Breast epithelium (tissue), 4 donors: ENCODE measurements around the gene ARID5B. TPM values are rescaled to one million over a fixed set of nuclear protein-coding genes. Genes with fewer than 3 reads are reported as not detected.
A peak's percentile ranks its signal among the peaks of the same experiment; 100 is the strongest.

Experiments
- DNase-seq, 2 donors: peaks; one replicate each; pipeline ENCODE4 v3.0.0-alpha.2; 2019; ENCODE audit warnings: low spot score in 2 of 2
- H3K27ac ChIP-seq, 2 donors: fragments of 200-600 bp; sonication (generic) in 1 of 2; one replicate each; pipeline ENCODE4 v1.5.1; 2016 to 2019; ENCODE audit warnings: mild to moderate bottlenecking in 1 of 2
- H3K27me3 ChIP-seq, 2 donors: fragments of 200-600 bp; sonication (generic) in 1 of 2; one replicate each; pipeline versions ENCODE4 v1.5.1 to v1.6.0; 2017 to 2019; ENCODE audit warnings: control low read depth in 1 of 2, mild to moderate bottlenecking in 1 of 2
- H3K36me3 ChIP-seq: fragments of 200-600 bp; one replicate; pipeline ENCODE4 v1.5.1; 2019
- H3K4me1 ChIP-seq, 2 donors: fragments of 200-600 bp; sonication (generic); one replicate each; pipeline ENCODE4 v1.5.1; 2016 to 2019; ENCODE audit warnings: control low read depth in 1 of 2
- H3K4me3 ChIP-seq, 3 donors: fragments of 200-600 bp; sonication (generic); 1 replicate in 2 of 3; 2 replicates in 1 of 3; pipeline ENCODE4 v1.5.1; 2016 to 2019; ENCODE audit warnings: mild to moderate bottlenecking in 3 of 3, moderate library complexity in 2 of 3
- H3K9me3 ChIP-seq, 2 donors: fragments of 200-600 bp; sonication (generic) in 1 of 2; one replicate each; pipeline ENCODE4 v1.5.1; 2016 to 2019; ENCODE audit warnings: control low read depth in 1 of 2
- POLR2A ChIP-seq: fragments of 450-650 bp; IDR thresholded peaks from one replicate; pipeline ENCODE4 v1.6.1; 2016; ENCODE audit warnings: antibody characterized with exemption, mild to moderate bottlenecking, moderate library complexity
- POLR2AphosphoS5 ChIP-seq, 3 donors: sonication (generic); formaldehyde crosslinking; IDR thresholded peaks; one replicate each; pipeline ENCODE4 v1.6.1; 2017; ENCODE audit warnings: antibody characterized with exemption in 3 of 3
- intact Hi-C: fragments of 100-400 bp; cut with DNase I; formaldehyde crosslinking; loops from one replicate; pipeline ENCODE4 v1.15.1; 2023; ENCODE audit warnings: low total_unique reads
- total RNA-seq, 3 donors: library from RNA; depleted of rRNA; stranded (reverse); fragments of >200 nt; gene quantifications; one replicate each; pipeline ENCODE4 v1.1.0, GENCODE V29; 2016
- TF ChIP-seq, protein P1 (sequence below), 3 donors: fragments of 450-650 bp; IDR thresholded peaks; one replicate each; pipeline ENCODE4 v1.5.1; 2016 to 2017; ENCODE audit warnings: antibody characterized with exemption in 3 of 3, mild to moderate bottlenecking in 3 of 3, moderate library complexity in 3 of 3

ARID5B gene
- total RNA-seq, 3 donors from 2014 or later = 89.5 to 166 (median 125) TPM

DNA sequence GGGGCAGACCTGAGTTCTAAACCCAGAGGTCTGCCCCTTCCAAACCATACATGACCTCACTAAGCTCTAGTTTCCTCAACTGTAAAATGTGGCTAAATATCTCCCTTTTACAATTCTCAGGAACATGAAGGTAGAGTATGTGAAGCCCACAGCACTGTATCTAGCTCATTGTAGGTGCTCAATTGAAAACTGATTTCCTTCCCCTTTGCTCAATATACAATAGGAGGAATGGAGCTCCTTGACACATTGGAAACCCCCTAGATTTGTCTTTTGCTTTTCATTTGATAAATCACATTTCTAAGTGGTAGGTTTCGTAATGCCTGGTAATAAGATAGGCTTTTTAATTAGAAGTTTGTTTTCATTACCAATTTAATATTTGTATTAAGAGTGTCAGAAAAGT lies 153.3 kb downstream of the ARID5B start:
- intact Hi-C loops = no loop called here
- H3K27ac ChIP-seq = peak overlapping the region; percentile 92 to 95
- peaks cover 3% of the 10 kb centered on the region for H3K36me3 ChIP-seq
- no peak for DNase-seq
- TF ChIP-seq POLR2AphosphoS5 (IDR thresholded peaks at IDR 0.05) (no peak), POLR2A (no peak)
- TF ChIP-seq, protein P1, sequence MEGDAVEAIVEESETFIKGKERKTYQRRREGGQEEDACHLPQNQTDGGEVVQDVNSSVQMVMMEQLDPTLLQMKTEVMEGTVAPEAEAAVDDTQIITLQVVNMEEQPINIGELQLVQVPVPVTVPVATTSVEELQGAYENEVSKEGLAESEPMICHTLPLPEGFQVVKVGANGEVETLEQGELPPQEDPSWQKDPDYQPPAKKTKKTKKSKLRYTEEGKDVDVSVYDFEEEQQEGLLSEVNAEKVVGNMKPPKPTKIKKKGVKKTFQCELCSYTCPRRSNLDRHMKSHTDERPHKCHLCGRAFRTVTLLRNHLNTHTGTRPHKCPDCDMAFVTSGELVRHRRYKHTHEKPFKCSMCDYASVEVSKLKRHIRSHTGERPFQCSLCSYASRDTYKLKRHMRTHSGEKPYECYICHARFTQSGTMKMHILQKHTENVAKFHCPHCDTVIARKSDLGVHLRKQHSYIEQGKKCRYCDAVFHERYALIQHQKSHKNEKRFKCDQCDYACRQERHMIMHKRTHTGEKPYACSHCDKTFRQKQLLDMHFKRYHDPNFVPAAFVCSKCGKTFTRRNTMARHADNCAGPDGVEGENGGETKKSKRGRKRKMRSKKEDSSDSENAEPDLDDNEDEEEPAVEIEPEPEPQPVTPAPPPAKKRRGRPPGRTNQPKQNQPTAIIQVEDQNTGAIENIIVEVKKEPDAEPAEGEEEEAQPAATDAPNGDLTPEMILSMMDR (IDR thresholded peaks at IDR 0.05) = no peak
- H3K4me1 ChIP-seq = peaks cover 0 to 17% of the 10 kb centered on the region in 2 donors
- peak overlapping the region; percentile 10 to 66 (median 66) for H3K4me3 ChIP-seq
- H3K27me3 ChIP-seq = no peaks in the 10 kb centered on the region
- no peaks in the 10 kb centered on the region for H3K9me3 ChIP-seq

DNA sequence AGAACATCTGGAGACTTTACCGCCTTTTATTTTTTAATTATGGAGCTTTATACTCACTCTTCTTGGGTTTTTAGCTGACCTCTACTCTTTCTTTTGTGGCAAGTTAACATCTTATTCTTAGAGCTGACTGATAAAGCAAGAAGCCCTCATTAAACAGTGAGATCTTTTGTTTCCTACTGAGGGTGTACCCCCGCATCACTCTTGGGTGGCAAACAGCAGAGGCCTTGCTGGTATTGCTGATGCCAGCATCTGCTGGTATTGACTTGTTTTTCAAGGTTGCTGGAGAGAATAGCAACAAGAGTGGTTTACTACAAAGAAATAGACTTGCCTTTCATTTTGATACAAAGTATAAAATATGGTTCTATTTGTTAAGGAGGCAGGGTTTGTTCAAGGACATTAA lies 154.7 kb downstream of the ARID5B start:
- Histone ChIP-seq H3K4me1 (peaks cover 0 to 19% of the 10 kb centered on the region in 2 donors), H3K36me3 (peaks cover 3% of the 10 kb centered on the region), H3K4me3 (peak overlapping the region in 2 of 3 donors; percentile 66), H3K27me3 (no peaks in the 10 kb centered on the region), H3K27ac (peak overlapping the region; percentile 92 to 95), H3K9me3 (no peaks in the 10 kb centered on the region)
- intact Hi-C loops = no loop called here
- DNase-seq = no peak
- TF ChIP-seq POLR2A (no peak), POLR2AphosphoS5 (IDR thresholded peaks at IDR 0.05) (no peak)
- TF ChIP-seq, protein P1 (IDR thresholded peaks at IDR 0.05) = no peak

DNA sequence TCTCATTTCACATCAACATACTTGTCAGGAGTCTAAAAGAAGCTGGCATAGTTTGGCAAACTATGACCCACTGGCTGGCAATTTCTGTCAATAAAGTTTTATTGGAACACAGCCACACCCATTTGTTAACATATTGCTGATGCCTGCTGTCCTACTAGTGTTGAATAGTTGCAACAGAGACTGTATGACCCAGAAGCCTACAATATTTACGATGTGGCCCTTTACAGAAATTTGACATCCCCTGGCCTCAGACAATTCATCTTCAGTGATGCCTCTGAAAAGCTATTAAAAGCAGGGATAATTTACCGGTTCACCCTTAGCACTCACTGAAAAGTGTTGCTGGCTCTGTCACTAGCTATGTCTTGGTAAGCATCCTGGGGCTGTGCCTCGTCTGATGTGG lies 155.2 kb downstream of the ARID5B start:
- Histone ChIP-seq H3K4me1 (peaks cover 0 to 19% of the 10 kb centered on the region in 2 donors), H3K9me3 (no peaks in the 10 kb centered on the region), H3K27me3 (no peaks in the 10 kb centered on the region), H3K4me3 (peak overlapping the region; percentile 12 to 66 (median 14)), H3K36me3 (peaks cover 3% of the 10 kb centered on the region), H3K27ac (peak overlapping the region; percentile 92 to 95)
- DNase-seq = no peak
- TF ChIP-seq POLR2AphosphoS5 (IDR thresholded peaks at IDR 0.05) = no peak
- TF ChIP-seq, protein P1 (IDR thresholded peaks at IDR 0.05) = no peak
- no peak for TF ChIP-seq POLR2A
- intact Hi-C loops = no loop called here

DNA sequence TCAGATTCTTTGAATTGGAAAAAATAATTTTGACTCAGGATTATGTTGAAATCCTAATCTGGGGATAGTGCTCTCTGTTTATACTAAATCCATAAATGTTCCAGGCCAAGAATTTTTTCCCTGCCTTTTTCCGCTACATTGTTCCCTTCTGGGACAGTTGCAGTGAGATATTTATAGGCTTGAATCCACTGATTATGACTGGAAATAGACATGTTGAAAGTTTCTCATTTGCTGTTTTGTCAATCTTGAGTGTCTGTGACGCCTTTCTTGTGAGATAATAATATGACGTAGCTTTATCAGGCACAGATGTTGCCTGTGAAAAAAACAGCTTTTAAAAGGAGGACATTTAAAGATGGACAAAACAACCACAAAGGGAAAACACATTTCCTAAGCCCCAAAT lies 155.9 kb downstream of the ARID5B start:
- Histone ChIP-seq H3K27me3 (no peaks in the 10 kb centered on the region), H3K9me3 (no peaks in the 10 kb centered on the region), H3K36me3 (no peaks in the 10 kb centered on the region), H3K4me3 (peak overlapping the region in 2 of 3 donors; percentile 14 to 66), H3K4me1 (peaks cover 0 to 19% of the 10 kb centered on the region in 2 donors), H3K27ac (peak overlapping the region; percentile 92 to 95)
- TF ChIP-seq POLR2AphosphoS5 (IDR thresholded peaks at IDR 0.05) = peak in 2 of 3 donors; percentile 22 to 69
- TF ChIP-seq POLR2A = no peak
- TF ChIP-seq, protein P1 (IDR thresholded peaks at IDR 0.05) = no peak
- intact Hi-C loops = no loop called here
- no peak for DNase-seq

DNA sequence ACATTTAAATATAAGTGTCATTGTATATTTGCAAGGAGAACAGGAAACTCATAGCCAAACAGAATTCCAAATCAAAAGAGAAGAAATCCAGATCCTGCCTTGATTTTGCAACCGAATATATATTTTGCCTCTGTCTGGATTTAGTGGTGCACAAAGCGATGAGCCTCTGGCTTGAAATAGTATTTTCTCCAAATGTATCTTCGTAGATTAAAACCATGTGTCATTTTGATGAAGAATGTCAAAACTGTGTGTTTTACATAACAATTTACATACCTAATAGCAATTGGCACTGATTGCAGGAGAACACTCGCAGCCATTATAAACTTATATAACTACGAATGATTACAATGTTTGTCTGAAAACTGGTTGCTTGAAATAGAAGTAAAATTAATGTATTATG lies 156.4 kb downstream of the ARID5B start:
- TF ChIP-seq, protein P1 (IDR thresholded peaks at IDR 0.05) = no peak
- TF ChIP-seq POLR2A (no peak), POLR2AphosphoS5 (IDR thresholded peaks at IDR 0.05) (no peak)
- H3K9me3 ChIP-seq = no peaks in the 10 kb centered on the region
- H3K4me1 ChIP-seq = peaks cover 0 to 19% of the 10 kb centered on the region in 2 donors
- H3K27ac ChIP-seq = peak overlapping the region; percentile 92 to 95
- intact Hi-C loops = no loop called here
- H3K36me3 ChIP-seq = no peaks in the 10 kb centered on the region
- peak overlapping the region; percentile 1 to 66 (median 1) for H3K4me3 ChIP-seq
- no peak for DNase-seq
- no peaks in the 10 kb centered on the region for H3K27me3 ChIP-seq
